MCF 10A (cell line): ENCODE results near the gene AGMO. TPM values are rescaled to one million over a fixed set of nuclear protein-coding genes. Genes with fewer than 3 reads are reported as not detected.

ENCODE experiments used
- BruUV-seq: library from RNA; stranded (reverse); fragments of 400-500 nt; replicated peaks from 2 replicates; lab custom pipeline; 2021; lab: Mats Ljungman, UMichigan
- CTCF ChIA-PET: fragments of 300-600 bp; sonication (Branson Sonifier 250); formaldehyde crosslinking; extraction: SDS; loops from one replicate; lab custom pipeline; 2021; ENCODE audit warnings: antibody characterized with exemption, inconsistent platforms; lab: Yijun Ruan, JAX
- POLR2A ChIA-PET: fragments of 300-600, 350-650 bp; sonication (Branson Sonifier 250); formaldehyde crosslinking; extraction: SDS; loops from one replicate; lab custom pipeline; 2020; ENCODE audit warnings: antibody characterized with exemption, inconsistent platforms; lab: Yijun Ruan, JAX
- DNase-seq: peaks from one replicate; pipeline ENCODE4 v3.0.0-alpha.2; 2018; ENCODE audit not compliant: unreplicated experiment
- H3K27ac Mint-ChIP-seq: one replicate; pipeline ENCODE4 v1.8.0; 2022; ENCODE audit warnings: mild to moderate bottlenecking, low read depth, mixed read lengths; ENCODE audit not compliant: unreplicated experiment
- H3K27me3 Mint-ChIP-seq: one replicate; pipeline ENCODE4 v1.8.0; 2022; ENCODE audit warnings: mixed read lengths; ENCODE audit not compliant: insufficient read depth, unreplicated experiment
- H3K36me3 Mint-ChIP-seq: one replicate; pipeline ENCODE4 v1.8.0; 2022; ENCODE audit warnings: mild to moderate bottlenecking, moderate library complexity, mixed read lengths; ENCODE audit not compliant: insufficient read depth, unreplicated experiment
- H3K4me1 Mint-ChIP-seq: one replicate; pipeline ENCODE4 v1.8.0; 2022; ENCODE audit warnings: mixed read lengths; ENCODE audit not compliant: insufficient read depth, unreplicated experiment
- H3K4me3 Mint-ChIP-seq: one replicate; pipeline ENCODE4 v1.8.0; 2022; ENCODE audit warnings: mild to moderate bottlenecking, moderate library complexity, mixed read lengths; ENCODE audit not compliant: unreplicated experiment
- H3K9me3 Mint-ChIP-seq: one replicate; pipeline ENCODE4 v1.8.0; 2022; ENCODE audit warnings: mixed read lengths; ENCODE audit not compliant: unreplicated experiment
- intact Hi-C: fragments of 100-400 bp; cut with micrococcal nuclease; formaldehyde crosslinking; loops from 2 replicates; pipeline ENCODE4 v1.14.1; 2022
- total RNA-seq: library from RNA; stranded (reverse); gene quantifications from 2 replicates; pipeline ENCODE4 v1.2.3, GENCODE V29; 2022
- TF ChIP-seq, protein P1 (sequence below): fragments of 200-600 bp; IDR thresholded peaks from one replicate; pipeline ENCODE4 v1.8.0; 2022; ENCODE audit warnings: antibody characterized with exemption, mild to moderate bottlenecking; ENCODE audit not compliant: unreplicated experiment

AGMO gene
- total RNA-seq, 1 experiment from 2014 or later, result not detected

DNA sequence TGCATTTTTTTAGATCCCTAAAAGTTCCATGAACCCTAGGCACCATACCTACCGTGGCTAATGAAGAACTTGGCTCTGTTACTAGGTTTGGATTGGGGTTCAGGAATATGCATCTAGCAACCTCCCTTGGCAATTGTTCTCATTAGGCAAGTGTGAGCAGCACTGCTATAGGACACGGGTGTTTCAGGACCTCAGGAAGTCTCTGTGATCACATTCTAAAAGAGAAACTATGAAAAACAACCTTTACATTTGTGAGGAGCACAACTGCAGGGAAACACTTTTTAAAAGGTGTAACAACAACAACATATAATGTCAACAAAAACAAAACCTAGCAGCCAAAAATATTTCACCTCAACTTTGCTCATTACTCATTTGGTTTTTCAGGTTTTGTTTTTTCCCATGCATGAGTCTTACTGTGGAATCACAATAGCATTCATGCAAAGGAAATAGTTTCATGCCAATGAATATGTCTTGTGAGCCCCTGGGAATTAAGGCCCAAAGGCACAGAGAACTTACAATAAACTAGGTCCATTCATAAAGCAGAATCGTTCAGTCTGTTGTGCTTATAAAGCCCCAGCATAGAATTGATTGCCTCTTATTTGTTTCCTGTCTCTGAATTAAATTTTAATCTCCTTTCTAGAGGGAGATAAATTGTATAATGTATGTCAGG is 403.5 kb downstream of the AGMO start:
- POLR2A ChIA-PET, result no interaction called here
- H3K9me3 Mint-ChIP-seq, result no peaks in the 10 kb centered on the region
- no peak for DNase-seq
- H3K4me1 Mint-ChIP-seq, result no peaks in the 10 kb centered on the region
- intact Hi-C loops, result no loop called here
- CTCF ChIA-PET, result no interaction called here
- no peak overlapping the region for H3K4me3 Mint-ChIP-seq
- H3K36me3 Mint-ChIP-seq, result no peaks in the 10 kb centered on the region
- no peak overlapping the region for H3K27ac Mint-ChIP-seq
- TF ChIP-seq, protein P1, sequence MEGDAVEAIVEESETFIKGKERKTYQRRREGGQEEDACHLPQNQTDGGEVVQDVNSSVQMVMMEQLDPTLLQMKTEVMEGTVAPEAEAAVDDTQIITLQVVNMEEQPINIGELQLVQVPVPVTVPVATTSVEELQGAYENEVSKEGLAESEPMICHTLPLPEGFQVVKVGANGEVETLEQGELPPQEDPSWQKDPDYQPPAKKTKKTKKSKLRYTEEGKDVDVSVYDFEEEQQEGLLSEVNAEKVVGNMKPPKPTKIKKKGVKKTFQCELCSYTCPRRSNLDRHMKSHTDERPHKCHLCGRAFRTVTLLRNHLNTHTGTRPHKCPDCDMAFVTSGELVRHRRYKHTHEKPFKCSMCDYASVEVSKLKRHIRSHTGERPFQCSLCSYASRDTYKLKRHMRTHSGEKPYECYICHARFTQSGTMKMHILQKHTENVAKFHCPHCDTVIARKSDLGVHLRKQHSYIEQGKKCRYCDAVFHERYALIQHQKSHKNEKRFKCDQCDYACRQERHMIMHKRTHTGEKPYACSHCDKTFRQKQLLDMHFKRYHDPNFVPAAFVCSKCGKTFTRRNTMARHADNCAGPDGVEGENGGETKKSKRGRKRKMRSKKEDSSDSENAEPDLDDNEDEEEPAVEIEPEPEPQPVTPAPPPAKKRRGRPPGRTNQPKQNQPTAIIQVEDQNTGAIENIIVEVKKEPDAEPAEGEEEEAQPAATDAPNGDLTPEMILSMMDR, result no peak
- H3K27me3 Mint-ChIP-seq, result peaks cover 12% of the 10 kb centered on the region
- BruUV-seq, result no TSS peak

Other genes with a start within 250 kb of the AGMO start
- not detected in 2 replicates for gene MEOX2, start 124.7 kb upstream of the AGMO start, total RNA-seq